GM23248 (cell line): Measurements from ENCODE around the gene EMC1.

ENCODE experiments used
- EZH2 ChIP-seq: fragments of 200-600 bp; sonication (generic); IDR thresholded peaks from 2 replicates; pipeline ENCODE4 v1.6.1; 2018; ENCODE audit warnings: antibody characterized with exemption, mild to moderate bottlenecking; ENCODE audit not compliant: insufficient read depth, poor library complexity, severe bottlenecking
- EZH2phosphoT487 ChIP-seq: fragments of 200-600 bp; sonication (generic); IDR thresholded peaks from 2 replicates; pipeline ENCODE4 v1.6.1; 2018; ENCODE audit warnings: antibody characterized with exemption, moderate library complexity, mild to moderate bottlenecking, low read depth; ENCODE audit not compliant: insufficient read depth

- TF ChIP-seq EZH2 (no peak), EZH2phosphoT487 (no peak)
Observed at GRCh38 chr1:19272064-19272463, 20.7 kb upstream of the EMC1 start.
